HepG2 (cell line): Measurements from ENCODE around the gene KISS1R. TPM values are rescaled to one million over a fixed set of nuclear protein-coding genes. Genes with fewer than 3 reads are reported as not detected.
A peak's percentile ranks its signal among the peaks of the same experiment; 100 is the strongest.

ENCODE experiments used
- ARNT2 ChIP-seq: sonication (generic); formaldehyde crosslinking; IDR thresholded peaks from 2 replicates; pipeline ENCODE4 v1.8.0; 2022; ENCODE audit warnings: mild to moderate bottlenecking, low read depth, missing genetic modification reagents, moderate library complexity
- ATF2 ChIP-seq: sonication (generic); formaldehyde crosslinking; IDR thresholded peaks from 2 replicates; pipeline ENCODE4 v1.4.0; 2020; ENCODE audit warnings: missing genetic modification reagents
- BORCS8-MEF2B ChIP-seq: sonication (generic); formaldehyde crosslinking; IDR thresholded peaks from 2 replicates; pipeline ENCODE4 v1.8.0; 2022; ENCODE audit warnings: mild to moderate bottlenecking, missing genetic modification reagents
- CHD4 ChIP-seq: fragments of 200-600 bp; sonication (generic); IDR thresholded peaks from 2 replicates; pipeline ENCODE4 v1.7.0; 2017; ENCODE audit warnings: mild to moderate bottlenecking, low read length, borderline replicate concordance
- CREB1 ChIP-seq, 2 experiments: fragments of 450-650 bp in 1 of 2; IDR thresholded peaks; 2 replicates each; pipeline ENCODE4 v1.6.1; 2016 to 2017; ENCODE audit warnings: control low read depth in 1 of 2, mild to moderate bottlenecking in 1 of 2, missing compliant biosample characterization in 1 of 2, missing genetic modification characterization in 1 of 2
- FIP1L1 ChIP-seq: fragments of 200-400 bp; formaldehyde crosslinking; IDR thresholded peaks from 2 replicates; pipeline ENCODE4 v1.6.1; 2018; ENCODE audit warnings: low read depth, mild to moderate bottlenecking, low read length, moderate library complexity, borderline replicate concordance; ENCODE audit not compliant: insufficient read depth
- FOSL1 ChIP-seq: sonication (generic); formaldehyde crosslinking; IDR thresholded peaks from 2 replicates; pipeline ENCODE4 v1.9.0; 2021; ENCODE audit warnings: missing genetic modification reagents, borderline replicate concordance
- JDP2 ChIP-seq: sonication (generic); formaldehyde crosslinking; IDR thresholded peaks from 2 replicates; pipeline ENCODE4 v1.8.1; 2022; ENCODE audit warnings: missing genetic modification reagents, borderline replicate concordance
- NCOR1 ChIP-seq: fragments of 200-600 bp; sonication (generic); IDR thresholded peaks from 2 replicates; pipeline ENCODE4 v1.7.0; 2017; ENCODE audit warnings: antibody characterized with exemption, low read length, borderline replicate concordance
- PITX1 ChIP-seq: sonication (generic); formaldehyde crosslinking; IDR thresholded peaks from 2 replicates; pipeline ENCODE4 v1.5.1; 2020; ENCODE audit warnings: mild to moderate bottlenecking, missing genetic modification reagents
- ZBTB44 ChIP-seq: sonication (generic); formaldehyde crosslinking; IDR thresholded peaks from 2 replicates; pipeline ENCODE4 v1.4.0; 2020; ENCODE audit warnings: missing genetic modification reagents
- ZFYVE20 ChIP-seq: sonication (generic); formaldehyde crosslinking; IDR thresholded peaks from 2 replicates; pipeline ENCODE4 v1.8.0; 2023; ENCODE audit warnings: low read depth, mild to moderate bottlenecking, moderate library complexity, missing genetic modification reagents, borderline replicate concordance
- ZNF350 ChIP-seq: sonication (generic); formaldehyde crosslinking; IDR thresholded peaks from 2 replicates; pipeline ENCODE4 v1.4.0; 2020; ENCODE audit warnings: mild to moderate bottlenecking, low read depth, missing genetic modification reagents, borderline replicate concordance
- ZNF792 ChIP-seq: IDR thresholded peaks from 2 replicates; pipeline ENCODE4 v1.6.1; 2016
- polyA plus RNA-seq, 8 experiments: library from polyadenylated mRNA; depleted of rRNA in 3 of 8; stranded (reverse) in 7 of 8; unstranded in 1 of 8; fragments of >200 nt; fragmentation: Illumina TruSeq in 4 of 8; extraction: Trizol in 4 of 8; gene quantifications; 2 replicates each; pipeline versions ENCODE4 v1.2.1 to v1.2.3, GENCODE V29; 2011 to 2016; ENCODE audit warnings: low read depth in 4 of 8, missing spikeins in 1 of 8, mixed read lengths in 1 of 8; ENCODE audit not compliant: insufficient read depth in 1 of 8
- total RNA-seq, 5 experiments: library from RNA; depleted of rRNA; stranded (reverse); fragments of >200 nt; fragmentation: Illumina TruSeq; extraction: Trizol; gene quantifications; 2 replicates each; pipeline ENCODE4 v1.2.3, GENCODE V29; 2016; ENCODE audit warnings: low read depth in 1 of 5
- TF ChIP-seq, protein P1 (sequence below): sonication (generic); formaldehyde crosslinking; IDR thresholded peaks from 2 replicates; pipeline ENCODE4 v1.5.1; 2020; ENCODE audit warnings: mild to moderate bottlenecking, missing genetic modification reagents
- TF ChIP-seq, protein P2 (sequence below): sonication (generic); formaldehyde crosslinking; IDR thresholded peaks from 2 replicates; pipeline ENCODE4 v1.8.0; 2022; ENCODE audit warnings: missing genetic modification reagents, mild to moderate bottlenecking, moderate library complexity, borderline replicate concordance
- TF ChIP-seq, protein P3 (sequence below): sonication (generic); formaldehyde crosslinking; IDR thresholded peaks from 2 replicates; pipeline ENCODE4 v1.5.1; 2020; ENCODE audit warnings: missing genetic modification reagents, mild to moderate bottlenecking, borderline replicate concordance

Gene KISS1R
- total and polyA plus RNA-seq, 2 of the 13 experiments (the other 11 are each of a cell fraction or from before 2014, with no cell fraction given) = 1.1 to 10.2 TPM

- TF ChIP-seq, protein P1, sequence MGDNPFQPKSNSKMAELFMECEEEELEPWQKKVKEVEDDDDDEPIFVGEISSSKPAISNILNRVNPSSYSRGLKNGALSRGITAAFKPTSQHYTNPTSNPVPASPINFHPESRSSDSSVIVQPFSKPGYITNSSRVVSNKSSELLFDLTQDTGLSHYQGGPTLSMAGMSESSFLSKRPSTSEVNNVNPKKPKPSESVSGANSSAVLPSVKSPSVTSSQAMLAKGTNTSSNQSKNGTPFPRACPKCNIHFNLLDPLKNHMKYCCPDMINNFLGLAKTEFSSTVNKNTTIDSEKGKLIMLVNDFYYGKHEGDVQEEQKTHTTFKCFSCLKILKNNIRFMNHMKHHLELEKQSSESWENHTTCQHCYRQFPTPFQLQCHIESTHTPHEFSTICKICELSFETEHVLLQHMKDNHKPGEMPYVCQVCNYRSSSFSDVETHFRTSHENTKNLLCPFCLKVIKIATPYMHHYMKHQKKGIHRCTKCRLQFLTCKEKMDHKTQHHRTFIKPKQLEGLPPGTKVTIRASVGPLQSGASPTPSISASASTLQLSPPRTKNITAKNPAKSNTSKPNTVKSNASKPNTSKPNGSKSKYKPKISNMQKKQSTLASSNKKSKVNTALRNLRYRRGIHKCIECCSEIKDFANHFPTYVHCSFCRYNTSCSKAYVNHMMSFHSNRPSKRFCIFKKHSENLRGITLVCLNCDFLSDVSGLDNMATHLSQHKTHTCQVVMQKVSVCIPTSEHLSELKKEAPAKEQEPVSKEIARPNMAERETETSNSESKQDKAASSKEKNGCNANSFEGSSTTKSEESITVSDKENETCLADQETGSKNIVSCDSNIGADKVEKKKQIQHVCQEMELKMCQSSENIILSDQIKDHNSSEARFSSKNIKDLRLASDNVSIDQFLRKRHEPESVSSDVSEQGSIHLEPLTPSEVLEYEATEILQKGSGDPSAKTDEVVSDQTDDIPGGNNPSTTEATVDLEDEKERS (CRISPR knock-in tag) = no peak
- TF ChIP-seq CREB1 (IDR thresholded peaks at IDR 0.05) (peak; percentile 83), CREB1 (CRISPR knock-in tag; IDR thresholded peaks at IDR 0.05) (peak; percentile 67), FIP1L1 (no peak), JDP2 (CRISPR knock-in tag) (no peak), CHD4 (no peak), NCOR1 (0 out of 2 replicates have a peak, but pooled peaks have one; percentile 24), ATF2 (CRISPR knock-in tag) (0 out of 2 replicates have a peak, but pooled peaks have one; percentile 65), PITX1 (CRISPR knock-in tag) (no peak), ZNF792 (no peak), ZNF350 (CRISPR knock-in tag) (peak; percentile 29; the same call in 1 of the 2 replicates), BORCS8-MEF2B (CRISPR knock-in tag) (peak; percentile 71; the same call in 1 of the 2 replicates), FOSL1 (no peak), ZFYVE20 (CRISPR knock-in tag) (no peak), ARNT2 (CRISPR knock-in tag) (peak; percentile 51; the same call in 1 of the 2 replicates), ZBTB44 (no peak)
- TF ChIP-seq, protein P2, sequence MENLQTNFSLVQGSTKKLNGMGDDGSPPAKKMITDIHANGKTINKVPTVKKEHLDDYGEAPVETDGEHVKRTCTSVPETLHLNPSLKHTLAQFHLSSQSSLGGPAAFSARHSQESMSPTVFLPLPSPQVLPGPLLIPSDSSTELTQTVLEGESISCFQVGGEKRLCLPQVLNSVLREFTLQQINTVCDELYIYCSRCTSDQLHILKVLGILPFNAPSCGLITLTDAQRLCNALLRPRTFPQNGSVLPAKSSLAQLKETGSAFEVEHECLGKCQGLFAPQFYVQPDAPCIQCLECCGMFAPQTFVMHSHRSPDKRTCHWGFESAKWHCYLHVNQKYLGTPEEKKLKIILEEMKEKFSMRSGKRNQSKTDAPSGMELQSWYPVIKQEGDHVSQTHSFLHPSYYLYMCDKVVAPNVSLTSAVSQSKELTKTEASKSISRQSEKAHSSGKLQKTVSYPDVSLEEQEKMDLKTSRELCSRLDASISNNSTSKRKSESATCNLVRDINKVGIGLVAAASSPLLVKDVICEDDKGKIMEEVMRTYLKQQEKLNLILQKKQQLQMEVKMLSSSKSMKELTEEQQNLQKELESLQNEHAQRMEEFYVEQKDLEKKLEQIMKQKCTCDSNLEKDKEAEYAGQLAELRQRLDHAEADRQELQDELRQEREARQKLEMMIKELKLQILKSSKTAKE (CRISPR knock-in tag) = no peak
- TF ChIP-seq, protein P3, sequence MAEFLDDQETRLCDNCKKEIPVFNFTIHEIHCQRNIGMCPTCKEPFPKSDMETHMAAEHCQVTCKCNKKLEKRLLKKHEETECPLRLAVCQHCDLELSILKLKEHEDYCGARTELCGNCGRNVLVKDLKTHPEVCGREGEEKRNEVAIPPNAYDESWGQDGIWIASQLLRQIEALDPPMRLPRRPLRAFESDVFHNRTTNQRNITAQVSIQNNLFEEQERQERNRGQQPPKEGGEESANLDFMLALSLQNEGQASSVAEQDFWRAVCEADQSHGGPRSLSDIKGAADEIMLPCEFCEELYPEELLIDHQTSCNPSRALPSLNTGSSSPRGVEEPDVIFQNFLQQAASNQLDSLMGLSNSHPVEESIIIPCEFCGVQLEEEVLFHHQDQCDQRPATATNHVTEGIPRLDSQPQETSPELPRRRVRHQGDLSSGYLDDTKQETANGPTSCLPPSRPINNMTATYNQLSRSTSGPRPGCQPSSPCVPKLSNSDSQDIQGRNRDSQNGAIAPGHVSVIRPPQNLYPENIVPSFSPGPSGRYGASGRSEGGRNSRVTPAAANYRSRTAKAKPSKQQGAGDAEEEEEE (CRISPR knock-in tag) = no peak
Observed at GRCh38 chr19:892894-893689, 24.0 kb upstream of the KISS1R start, which contains the start of the genes MED16 and RNU6-9 (continued).
